NB4 (cell line): Measurements from ENCODE around the gene ARHGAP33.

Experiments
- DNase-seq: peaks from one replicate; pipeline ENCODE4 v3.0.0; 2010; ENCODE audit warnings: low read depth
- H3K4me3 ChIP-seq: one replicate; pipeline ENCODE4 v1.5.1; 2011; ENCODE audit warnings: mild to moderate bottlenecking, low read depth, low read length, moderate library complexity
- MAX ChIP-seq: IDR thresholded peaks from 2 replicates; pipeline ENCODE4 v1.6.1; 2011; ENCODE audit warnings: low read depth, low read length
- MYC ChIP-seq: IDR thresholded peaks from 2 replicates; pipeline ENCODE4 v1.6.1; 2011; ENCODE audit warnings: low read depth, low read length
- POLR2A ChIP-seq: IDR thresholded peaks from 2 replicates; pipeline ENCODE4 v1.6.1; 2011; ENCODE audit warnings: mild to moderate bottlenecking; ENCODE audit not compliant: insufficient read length; ENCODE audit errors: extremely low read depth
- TF ChIP-seq, protein P1 (sequence below): IDR thresholded peaks from one replicate; pipeline ENCODE4 v1.5.1; 2012; ENCODE audit warnings: low read depth, low read length

ARHGAP33 gene

DNA sequence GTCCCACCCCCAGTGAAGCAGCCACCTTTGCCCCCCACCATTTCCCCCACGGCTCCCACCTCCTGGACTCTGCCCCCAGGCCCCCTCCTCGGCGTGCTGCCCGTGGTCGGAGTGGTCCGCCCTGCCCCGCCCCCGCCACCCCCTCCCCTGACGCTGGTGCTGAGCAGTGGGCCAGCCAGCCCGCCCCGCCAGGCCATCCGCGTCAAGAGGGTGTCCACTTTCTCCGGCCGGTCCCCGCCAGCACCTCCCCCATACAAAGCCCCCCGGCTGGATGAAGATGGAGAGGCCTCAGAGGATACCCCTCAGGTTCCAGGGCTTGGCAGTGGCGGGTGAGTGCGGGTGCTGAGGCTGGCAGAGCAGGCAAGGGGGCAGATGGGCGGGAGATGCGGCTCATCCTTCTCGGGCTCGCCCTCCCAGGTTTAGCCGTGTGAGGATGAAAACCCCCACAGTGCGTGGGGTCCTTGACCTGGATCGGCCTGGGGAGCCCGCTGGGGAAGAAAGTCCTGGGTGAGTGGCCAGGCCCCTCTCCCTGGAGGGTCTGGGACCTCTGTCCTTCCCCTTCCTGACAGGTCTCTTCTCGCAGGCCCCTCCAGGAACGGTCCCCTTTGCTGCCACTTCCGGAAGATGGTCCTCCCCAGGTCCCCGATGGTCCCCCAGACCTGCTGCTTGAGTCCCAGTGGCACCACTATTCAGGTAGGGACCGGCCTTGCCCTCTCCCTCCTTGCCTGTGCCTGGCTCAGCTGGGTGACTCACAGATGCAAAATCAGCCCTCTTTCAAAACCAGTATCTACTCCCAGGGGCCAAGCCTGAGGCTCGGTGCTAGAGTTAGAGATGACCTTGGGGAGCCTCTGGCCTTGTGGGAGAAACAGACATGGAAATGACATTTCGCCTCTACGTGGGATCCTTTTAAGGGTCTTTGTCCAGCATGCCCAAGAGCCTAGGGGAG is 41.9 kb upstream of the ARHGAP33 start:
- TF ChIP-seq POLR2A (no peak), MYC (no peak), MAX (no peak)
- TF ChIP-seq, protein P1, sequence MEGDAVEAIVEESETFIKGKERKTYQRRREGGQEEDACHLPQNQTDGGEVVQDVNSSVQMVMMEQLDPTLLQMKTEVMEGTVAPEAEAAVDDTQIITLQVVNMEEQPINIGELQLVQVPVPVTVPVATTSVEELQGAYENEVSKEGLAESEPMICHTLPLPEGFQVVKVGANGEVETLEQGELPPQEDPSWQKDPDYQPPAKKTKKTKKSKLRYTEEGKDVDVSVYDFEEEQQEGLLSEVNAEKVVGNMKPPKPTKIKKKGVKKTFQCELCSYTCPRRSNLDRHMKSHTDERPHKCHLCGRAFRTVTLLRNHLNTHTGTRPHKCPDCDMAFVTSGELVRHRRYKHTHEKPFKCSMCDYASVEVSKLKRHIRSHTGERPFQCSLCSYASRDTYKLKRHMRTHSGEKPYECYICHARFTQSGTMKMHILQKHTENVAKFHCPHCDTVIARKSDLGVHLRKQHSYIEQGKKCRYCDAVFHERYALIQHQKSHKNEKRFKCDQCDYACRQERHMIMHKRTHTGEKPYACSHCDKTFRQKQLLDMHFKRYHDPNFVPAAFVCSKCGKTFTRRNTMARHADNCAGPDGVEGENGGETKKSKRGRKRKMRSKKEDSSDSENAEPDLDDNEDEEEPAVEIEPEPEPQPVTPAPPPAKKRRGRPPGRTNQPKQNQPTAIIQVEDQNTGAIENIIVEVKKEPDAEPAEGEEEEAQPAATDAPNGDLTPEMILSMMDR: no peak
- DNase-seq: no peak
- H3K4me3 ChIP-seq: no peak overlapping the region

GRCh38 chr19:35734273-35734672 is 41.1 kb upstream of the ARHGAP33 start:
- no peak for DNase-seq
- TF ChIP-seq MYC (no peak), MAX (no peak), POLR2A (no peak)
- TF ChIP-seq, protein P1: no peak
- no peak overlapping the region for H3K4me3 ChIP-seq

- H3K4me3 ChIP-seq: no peak overlapping the region
- TF ChIP-seq, protein P1: no peak
- TF ChIP-seq POLR2A: no peak
- TF ChIP-seq MYC: no peak
- TF ChIP-seq MAX: no peak
- no peak for DNase-seq
Observed at GRCh38 chr19:35734889-35735288, 40.5 kb upstream of the ARHGAP33 start.

DNA sequence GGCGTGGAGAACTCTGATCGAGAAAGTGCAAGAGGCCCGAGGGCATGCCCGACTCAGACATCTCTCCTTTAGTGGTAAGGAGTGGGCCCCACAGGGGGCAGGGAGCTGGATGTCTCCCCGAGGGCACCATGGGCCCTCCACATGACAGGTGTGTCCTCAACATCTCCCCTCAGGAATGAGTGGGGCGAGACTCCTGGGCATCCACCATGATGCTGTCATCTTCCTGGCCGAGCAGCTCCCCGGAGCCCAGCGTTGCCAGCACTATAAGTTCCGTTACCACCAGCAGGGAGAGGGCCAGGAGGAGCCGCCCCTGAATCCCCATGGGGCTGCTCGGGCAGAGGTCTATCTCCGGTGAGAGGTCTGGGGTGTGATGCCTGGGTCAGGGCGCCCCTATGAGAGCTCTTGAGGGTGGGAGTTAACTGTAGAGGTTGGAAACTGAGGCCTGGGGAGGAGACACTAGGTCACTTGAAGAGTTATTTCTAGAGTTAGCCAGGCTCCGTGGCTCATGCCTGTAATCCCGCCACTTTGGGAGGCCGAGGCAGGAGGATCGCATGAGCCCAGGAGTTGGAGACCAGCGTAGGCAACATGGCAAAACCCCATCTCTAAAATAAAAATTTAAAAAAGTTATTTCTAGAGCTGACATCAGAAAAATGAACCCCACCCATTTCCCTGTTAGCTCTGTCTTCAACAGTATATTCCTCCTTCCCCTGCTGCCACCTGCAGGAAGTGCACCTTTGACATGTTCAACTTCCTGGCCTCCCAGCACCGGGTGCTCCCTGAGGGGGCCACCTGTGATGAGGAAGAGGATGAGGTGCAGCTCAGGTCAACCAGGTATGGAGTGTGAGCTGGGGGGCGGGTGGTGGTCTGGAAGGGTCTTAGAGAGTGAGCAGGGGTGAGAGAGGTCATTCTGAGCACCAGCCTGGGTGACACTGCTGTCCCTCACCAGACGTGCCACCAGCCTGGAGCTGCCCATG is 38.2 kb upstream of the ARHGAP33 start:
- no peak overlapping the region for H3K4me3 ChIP-seq
- TF ChIP-seq POLR2A (no peak), MYC (no peak), MAX (no peak)
- TF ChIP-seq, protein P1: no peak
- DNase-seq: no peak

- TF ChIP-seq MYC: no peak
- no peak for TF ChIP-seq POLR2A
- no peak for TF ChIP-seq MAX
- TF ChIP-seq, protein P1: no peak
- DNase-seq: no peak
- H3K4me3 ChIP-seq: no peak overlapping the region
Observed at GRCh38 chr19:35738021-35738886, 37.1 kb upstream of the ARHGAP33 start.
